Sciatic nerve (tissue), 1 donor: Measurements from ENCODE around the gene PHF8. TPM values are rescaled to one million over a fixed set of nuclear protein-coding genes. Genes with fewer than 3 reads are reported as not detected.

Source experiments
- total RNA-seq: library from RNA; stranded (reverse); fragmentation: NEBNext Ultra II Directional; extraction: Animal tissue kit (Norgen Biotek cat#: 25700); gene quantifications from one replicate; pipeline ENCODE4 v1.2.1, GENCODE V29; 2021
- donor health status: DM: no; HTN: no; CAD: no.

Gene PHF8
- total RNA-seq, 1 donor from 2014 or later, result 34.4 TPM

Other genes starting within 250 kb of the PHF8 start
- 22.5 TPM for gene FAM120C, start 138.8 kb upstream of the PHF8 start, total RNA-seq